Inflammatory macrophage treated with lipopolysaccharide for 1 hour (primary cell): ENCODE measurements around the gene HTR1B.

Experiments used
- DNase-seq, 2 donors: peaks; one replicate each; pipeline ENCODE4 v3.0.0-alpha.2; 2020 to 2022

HTR1B gene, protein sequence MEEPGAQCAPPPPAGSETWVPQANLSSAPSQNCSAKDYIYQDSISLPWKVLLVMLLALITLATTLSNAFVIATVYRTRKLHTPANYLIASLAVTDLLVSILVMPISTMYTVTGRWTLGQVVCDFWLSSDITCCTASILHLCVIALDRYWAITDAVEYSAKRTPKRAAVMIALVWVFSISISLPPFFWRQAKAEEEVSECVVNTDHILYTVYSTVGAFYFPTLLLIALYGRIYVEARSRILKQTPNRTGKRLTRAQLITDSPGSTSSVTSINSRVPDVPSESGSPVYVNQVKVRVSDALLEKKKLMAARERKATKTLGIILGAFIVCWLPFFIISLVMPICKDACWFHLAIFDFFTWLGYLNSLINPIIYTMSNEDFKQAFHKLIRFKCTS

DNA sequence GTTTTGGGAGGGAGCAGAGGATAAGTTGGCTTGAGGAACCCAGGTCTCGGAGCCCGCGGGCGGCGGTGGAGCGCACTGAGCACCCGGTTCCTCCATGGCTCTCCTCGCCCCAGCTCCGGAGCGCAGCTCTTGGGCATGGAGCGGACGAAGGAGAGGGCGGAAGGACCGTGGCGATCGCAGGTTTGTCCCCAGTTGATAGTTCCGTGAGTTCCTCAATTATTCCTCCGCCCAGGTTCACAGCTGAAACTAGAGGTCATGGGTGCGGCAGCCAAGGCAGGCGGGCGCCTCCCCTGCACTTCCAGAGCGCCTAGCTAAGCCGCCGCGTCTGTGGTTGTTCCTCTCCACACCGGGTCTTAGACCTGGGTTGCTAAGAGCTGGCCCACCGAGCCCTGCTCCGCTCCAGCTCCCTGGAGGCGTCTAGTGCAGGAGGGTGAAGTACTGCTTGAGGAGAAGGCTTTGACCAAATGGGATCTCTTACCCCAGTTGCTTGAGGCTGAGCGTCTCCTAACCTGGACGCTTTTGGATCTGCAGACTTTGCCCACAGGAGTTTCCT is at the start of gene HTR1B:
HTR1B (minus strand) TSS at position 184 of the 553 bp plus-strand sequence; CDS start at position 96, 88 bp downstream.
- DNase-seq: no peak

DNA sequence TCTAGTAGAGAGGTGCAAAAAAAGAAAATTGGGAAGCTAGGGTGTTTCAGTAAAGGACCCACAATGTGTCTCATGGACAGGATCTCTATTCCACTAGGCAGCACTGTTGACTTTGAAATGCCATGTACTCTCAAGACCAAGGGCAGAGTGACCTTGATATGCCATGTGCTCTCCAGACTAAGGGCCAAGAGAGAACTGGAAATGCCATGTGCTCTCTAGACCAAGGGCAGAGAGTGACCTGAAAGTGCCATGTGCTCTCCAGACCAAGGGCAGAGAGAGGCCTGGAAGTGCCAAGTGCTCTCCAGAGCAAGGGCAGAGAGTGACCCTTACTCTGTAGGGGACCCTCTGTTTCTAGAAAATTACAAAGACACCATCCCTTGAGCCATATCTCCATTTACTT is 49.3 kb upstream of the HTR1B start:
- DNase-seq: no peak

DNA sequence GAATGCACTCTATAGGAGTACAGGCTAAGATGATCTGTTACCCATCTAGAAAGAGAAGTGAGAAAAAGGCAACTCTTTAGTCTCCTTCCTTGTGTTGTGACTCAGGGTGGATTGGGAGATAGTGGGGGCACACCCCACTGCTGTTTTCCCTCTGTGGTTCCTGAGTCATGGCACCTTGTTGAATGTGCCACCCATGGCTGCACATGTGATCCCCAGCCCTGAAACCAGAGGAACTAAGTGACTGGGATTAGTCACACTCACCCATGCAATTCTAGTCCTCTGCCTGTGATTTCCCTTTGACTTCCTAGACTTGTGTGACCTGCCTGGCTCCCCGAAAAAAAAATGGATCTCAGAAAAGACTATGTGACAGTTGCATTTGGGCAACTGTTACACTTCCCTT is 48.6 kb upstream of the HTR1B start:
- no peak for DNase-seq

DNA sequence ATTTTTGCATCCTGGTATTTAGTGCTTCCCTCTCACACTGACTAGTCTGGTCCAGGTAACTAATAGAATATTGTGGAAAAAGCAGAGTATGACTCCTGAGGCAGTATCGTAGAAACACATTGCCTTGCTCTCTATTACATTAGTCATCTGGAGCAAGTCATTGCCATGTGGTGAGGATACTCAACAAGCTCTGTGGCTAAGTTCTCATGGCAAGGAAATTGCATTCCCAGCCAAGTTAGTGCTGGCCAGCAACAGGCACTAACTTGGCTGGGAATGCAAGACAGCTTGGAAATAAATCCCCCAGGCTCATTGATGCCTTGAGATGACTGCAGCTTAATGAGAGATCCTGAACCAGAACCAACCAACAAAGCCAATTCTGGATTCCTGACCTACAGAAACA is 39.7 kb upstream of the HTR1B start:
- DNase-seq: no peak

DNA sequence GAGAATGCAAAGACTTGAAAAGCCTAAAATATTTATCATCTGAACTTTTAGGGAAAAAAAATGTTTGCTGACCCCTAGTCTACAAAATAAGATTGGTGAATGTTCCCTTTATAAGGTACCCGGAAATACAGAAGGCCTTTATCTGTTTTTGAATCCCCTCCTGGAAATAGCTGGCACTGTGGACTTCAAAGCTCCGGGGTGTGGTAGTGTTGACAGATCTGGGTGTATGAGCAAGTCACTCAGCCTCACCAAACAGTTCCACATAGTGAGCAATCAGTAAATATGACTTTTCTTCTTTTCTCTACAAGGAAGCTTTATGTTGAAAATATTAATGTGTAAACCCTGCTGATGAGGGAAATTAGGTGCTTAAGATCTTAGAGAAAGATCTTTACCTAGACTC is 29.2 kb upstream of the HTR1B start:
- DNase-seq: no peak

DNA sequence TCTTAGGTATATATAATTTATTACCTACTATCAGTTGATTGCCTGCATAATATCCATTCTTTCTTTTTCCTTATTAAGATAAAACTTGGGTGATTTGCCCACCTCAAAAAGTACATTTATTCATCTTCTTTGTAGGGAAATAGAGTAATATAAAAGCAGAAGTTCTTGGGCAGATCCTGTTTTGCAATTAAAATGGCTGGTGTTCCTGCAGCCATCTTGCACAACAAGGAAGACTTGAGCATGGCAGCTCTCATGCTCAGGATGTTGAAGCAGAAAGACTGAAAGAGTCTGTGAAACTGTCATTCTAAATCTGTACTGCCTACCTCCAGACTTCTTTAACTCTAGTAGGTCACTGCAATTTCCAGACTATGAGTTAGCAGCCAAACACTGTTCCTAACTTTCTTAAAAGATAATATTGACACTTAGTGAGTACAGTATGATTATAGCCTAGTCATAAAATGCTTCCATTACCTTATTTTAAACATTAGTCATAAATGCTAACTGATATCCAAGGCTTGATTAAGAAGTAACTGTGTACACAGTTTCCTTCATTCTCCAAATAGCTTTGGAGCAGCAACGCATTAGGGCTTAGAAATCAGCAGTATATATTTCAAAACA is 24.6 kb upstream of the HTR1B start:
- no peak for DNase-seq

DNA sequence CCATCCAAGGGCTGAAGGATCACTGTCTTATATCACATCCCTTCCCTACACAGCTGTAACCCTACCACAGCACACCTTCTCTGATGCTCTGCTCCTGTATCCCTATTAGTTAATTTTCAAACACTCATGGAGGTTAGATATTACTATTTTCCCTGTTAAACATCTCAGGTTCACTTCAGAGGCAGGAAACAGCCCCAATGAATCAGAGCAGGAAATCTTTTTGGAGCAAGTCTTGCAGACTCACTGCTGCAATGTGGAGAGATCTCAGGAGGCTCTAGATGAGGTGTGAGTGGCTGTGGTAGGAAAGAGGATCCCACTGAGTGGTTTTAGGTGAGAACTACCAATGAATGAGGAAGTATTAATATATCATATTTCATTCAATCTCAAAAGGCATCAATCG is 19.7 kb upstream of the HTR1B start:
- DNase-seq: no peak

DNA sequence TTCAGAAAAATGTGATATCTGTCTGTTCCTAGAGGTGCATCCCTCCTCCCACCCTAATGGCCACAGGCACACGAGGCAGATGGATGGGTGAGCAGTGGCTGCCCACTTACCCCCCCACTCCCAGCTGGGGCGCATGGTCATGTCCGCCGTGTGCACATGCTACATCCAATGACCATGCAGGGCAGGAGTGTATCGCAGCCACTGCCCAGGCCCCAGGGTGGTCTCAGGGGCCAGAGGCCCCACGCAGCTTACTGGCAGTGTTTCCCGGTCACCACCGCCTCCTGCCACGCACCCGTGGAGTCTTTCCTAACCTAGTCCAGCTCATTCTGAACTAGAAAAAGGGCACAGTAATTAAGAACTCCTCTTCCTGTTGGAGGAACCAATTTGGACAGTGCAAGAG is 11.7 kb upstream of the HTR1B start:
- no peak for DNase-seq

DNA sequence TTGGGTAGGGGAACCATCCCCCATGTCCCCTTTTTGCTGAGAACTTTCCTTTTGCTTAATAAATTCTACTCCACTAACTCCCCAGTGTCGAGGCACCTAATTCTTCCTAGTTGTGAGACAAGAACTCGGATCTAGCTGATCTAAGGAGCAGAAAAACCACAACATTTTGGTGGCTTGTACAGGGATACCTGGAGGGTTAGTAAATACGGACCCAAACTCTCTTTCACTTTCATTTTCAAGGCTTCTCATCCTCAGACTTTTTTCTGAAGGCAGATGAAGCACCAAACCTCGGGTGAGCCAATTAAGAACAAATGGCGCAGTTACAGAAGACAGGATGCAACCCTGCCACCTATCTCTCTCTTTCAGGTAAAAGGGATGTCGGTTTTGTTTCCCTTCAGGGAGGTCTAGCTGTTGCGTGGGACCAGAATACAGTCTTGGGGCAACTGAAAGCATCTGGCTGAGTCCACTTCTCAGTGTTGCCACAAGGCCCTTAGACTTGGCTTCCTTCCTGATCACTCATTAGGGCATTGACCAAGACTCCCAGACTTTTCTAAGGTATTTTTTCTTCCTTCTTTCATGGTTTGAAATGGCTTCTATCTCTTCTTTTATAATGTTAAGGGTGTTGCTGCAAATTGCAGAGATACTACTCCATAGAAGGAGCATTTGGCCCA is 11.1 kb upstream of the HTR1B start:
- no peak for DNase-seq

DNA sequence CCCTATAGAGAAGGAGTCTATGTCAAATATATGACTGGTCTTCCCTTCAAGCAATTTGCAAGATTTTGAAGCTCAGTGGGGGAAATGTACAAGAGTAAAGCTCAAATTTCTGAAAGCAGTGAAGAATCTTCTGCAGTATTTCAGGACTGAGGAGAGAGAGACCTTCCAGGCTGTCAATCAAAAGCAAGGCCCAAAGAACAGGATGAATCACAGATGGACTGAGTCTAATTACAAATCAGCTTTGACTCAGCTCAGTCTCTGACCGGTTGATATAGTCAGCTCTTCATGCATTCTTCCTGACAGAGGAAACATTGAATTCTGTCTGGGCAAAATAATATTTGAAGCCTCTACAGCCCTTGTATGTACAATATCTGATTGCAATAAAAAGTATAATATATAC is 7.7 kb upstream of the HTR1B start:
- no peak for DNase-seq

DNA sequence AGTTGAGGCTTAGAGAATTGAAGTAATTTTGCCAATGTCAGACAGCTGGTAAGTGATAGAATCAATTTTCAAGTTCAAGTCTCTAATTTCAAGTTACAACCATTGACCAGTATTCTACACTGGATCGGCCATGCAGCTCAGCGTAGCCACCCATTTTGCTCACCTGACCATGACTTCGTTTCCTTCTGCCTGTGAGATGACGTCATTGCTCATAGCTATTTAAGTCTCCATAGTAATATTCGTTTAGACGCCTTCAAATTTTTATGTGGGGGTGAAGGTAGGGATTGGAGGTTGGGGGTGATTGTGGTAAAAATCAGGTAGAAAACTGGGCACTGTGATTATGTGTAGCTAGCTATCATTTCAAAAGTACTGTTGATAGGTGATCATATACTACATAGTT is 5.6 kb upstream of the HTR1B start:
- DNase-seq: no peak

DNA sequence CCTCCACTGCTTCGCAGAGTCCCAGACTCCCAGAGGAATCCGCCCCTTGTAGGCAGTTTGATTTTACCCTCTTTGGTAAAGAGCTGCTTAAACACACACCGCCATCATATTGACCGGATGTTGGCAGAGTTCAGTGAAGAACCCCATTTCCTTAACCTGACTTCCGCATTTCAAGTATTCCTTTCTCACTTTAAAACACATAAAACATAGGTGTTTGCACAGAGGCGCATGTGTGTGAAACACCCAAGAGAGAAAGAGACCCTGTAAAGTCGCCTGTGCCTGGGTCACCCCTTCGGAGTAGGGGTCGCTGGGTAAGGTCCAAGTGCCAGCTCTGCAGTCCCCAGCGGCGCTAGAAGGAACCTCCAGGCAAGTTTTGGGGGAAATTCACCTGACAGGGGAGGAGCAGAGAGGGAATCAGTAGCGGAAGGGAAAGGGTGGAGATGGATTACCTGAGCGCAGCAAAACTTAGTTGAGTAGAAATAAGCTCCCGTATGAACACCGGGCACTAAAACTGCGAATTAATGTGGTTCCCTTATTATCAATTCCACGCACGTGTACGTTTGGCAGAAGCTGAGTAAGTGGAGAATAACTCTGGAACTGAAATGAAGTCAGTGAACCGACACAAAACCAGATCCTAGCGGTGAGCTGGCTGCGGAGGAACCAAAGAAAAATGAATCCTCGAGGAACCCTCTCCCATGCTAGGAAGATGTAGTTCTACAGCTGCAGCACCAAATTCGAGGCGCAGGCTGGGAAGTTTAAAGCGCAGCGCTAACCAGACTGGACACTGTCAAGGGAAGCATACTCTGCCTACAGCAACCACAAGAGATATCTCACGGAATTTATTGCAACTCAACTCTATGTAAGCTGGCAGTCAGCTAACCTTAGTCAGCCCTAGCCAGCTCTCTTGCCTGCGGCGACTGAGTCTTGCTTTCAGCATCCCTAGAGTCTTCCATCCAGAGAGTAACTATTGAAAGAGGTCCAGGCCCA is 3.5 kb upstream of the HTR1B start:
- DNase-seq: no peak

DNA sequence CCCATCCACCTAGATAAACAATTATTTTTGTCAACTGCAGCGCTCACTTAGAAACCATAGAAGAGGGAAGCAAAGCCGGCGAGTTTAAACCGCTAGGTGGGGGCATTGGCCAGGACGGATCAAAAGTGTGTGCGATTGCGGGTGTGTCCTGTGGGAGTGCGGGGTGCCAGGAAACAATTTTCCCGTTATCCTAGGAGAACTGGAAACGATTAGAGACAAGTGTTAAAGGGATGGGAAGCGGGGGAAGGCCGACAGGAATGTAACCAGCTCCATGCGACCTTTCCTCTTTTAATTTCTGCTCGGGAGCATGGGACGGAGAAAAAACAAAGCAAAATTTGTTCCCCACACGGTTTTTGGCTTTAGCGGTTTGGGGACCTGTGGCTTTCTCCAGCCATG is 2.8 kb upstream of the HTR1B start:
- DNase-seq: no peak

DNA sequence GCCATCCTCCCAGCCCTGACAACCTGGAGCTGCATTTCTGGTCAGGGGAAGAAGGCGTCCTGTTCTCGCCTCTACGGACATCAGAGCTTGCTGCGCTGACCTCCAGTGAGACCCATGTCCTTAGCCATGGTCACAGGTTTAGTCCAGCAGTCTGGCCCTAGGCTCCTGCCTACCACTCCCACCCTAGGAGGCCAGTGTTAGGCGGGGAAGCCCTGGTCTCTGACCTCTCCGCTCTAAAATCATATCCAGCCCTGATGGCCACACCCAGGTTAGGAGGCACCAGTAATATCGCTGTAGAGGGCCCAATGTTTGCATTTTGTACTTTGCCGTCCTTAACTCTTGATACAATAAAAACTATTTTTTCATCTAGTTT is 1.2 kb upstream of the HTR1B start:
- DNase-seq: no peak

DNA sequence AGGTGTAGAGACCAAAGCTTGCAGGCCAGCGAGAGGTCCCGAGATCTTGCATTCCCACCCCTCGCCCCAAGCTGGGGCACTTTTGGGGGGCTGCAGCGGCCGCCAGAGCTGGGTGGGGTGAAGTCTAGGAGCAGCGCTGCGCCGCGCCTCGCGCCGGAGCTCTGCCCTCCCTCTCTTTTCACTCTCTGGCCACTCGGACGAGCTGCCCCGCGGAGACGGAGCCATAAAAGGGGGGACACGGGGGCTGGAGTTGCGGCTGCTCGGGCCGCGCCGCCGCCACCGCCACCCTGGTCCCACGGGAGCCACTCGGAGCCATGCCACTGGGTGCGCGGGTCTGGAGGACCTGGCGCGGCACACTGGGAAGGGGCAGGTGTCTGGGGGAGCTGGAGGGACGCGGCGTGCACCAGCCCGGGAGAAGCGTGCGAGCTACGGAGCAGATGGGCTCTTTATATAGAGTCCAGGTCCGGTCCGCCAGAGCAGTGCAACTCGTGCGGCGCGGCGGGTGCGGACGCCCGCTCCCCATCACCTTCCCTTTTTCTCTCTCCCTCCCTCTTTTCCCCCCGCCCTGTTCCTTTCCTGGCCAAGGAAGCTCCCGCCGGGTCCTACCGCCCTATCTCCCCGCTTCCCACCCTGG is 687 bp upstream of the HTR1B start:
- DNase-seq: no peak

DNA sequence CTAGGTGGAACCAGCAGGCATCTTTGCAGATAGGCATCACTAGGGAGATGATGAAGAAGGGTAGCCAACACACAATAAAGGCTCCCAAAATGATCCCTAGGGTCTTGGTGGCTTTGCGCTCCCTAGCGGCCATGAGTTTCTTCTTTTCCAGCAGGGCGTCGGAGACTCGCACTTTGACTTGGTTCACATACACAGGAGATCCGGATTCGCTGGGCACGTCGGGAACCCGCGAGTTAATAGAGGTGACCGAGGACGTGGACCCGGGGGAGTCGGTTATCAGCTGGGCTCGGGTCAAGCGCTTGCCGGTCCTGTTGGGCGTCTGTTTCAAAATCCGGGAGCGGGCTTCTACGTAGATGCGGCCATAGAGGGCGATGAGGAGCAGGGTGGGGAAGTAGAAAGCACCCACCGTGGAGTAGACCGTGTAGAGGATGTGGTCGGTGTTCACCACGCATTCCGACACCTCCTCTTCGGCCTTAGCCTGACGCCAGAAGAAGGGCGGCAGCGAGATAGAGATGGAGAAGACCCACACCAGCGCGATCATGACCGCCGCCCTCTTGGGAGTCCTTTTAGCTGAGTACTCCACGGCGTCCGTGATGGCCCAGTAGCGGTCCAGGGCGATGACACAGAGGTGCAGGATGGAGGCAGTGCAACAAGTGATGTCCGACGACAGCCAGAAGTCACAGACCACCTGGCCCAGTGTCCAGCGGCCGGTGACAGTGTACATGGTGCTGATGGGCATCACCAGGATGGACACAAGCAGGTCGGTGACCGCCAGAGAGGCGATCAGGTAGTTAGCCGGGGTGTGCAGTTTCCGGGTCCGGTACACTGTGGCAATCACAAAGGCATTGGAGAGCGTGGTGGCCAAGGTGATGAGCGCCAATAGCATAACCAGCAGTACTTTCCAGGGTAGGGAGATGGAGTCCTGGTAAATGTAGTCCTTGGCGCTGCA is 658 bp downstream of the HTR1B start:
- DNase-seq: no peak

DNA sequence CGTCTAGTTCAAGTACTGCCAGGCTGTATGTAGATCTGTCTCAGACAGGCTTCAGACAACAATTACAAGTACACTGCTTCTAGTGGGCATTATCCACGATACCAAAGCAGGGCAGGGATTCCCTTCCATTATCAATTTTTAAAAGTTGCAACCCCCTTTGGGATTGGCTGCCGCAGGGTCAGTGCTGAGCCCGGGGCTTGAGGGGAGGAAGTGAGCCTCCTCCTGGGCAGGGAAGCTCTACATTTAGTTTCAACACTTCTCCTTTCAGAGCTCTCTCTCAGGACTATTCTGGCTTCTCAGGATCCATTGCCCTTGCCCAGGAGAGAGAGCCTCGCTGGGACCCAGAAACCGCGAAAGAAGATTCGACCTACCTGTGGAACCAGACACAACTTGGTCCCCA is 1.5 kb downstream of the HTR1B start:
- DNase-seq: no peak

DNA sequence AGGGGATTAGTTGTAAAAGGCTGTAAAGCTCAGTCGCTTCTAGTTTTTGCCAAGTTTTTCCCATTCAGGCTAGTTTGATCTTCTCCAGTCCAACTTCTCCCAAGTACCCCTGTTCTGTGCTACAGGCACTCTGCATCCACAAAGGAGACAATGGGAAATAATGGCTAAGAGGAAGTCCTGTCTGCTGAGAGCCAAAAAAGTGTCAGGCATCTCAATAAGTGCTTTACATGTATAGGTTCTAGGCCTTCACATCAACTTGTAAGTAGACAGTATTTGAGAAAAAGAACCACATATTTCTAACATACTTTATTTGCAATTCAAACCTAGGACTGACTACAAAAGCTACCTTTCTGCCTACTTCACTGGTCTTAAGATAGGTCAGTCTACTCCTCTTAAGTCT is 4.9 kb downstream of the HTR1B start:
- DNase-seq: no peak

DNA sequence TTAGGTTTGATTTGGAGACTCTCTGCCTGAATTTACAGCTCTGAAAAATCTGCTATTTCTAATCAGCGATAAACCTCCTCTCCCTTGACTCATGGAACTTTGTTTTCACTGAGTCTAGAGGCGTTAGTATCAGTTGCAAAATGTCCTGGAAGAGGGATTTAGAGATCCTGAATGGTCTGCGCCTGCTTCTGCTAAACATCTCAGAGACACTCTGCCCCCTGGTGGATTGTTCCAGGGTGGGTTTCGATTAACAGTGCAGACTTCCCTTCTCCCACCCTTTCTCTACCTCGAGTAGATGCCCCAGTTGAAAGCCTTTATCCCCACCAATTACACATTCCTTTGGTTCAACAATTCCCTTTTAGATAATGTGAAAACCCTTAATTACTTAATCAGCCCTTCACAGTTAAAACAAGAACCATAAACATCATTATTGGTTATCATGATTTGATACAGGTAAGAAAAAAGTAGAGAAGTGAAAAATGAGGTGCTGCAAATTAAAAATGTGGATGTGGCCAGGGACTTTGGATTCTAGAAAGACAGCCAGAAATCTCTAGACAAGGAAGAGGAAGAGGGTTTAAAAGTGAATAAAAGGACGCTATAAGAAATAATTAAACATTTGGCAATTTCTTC is 5.5 kb downstream of the HTR1B start:
- DNase-seq: peak; percentile 10 to 51

DNA sequence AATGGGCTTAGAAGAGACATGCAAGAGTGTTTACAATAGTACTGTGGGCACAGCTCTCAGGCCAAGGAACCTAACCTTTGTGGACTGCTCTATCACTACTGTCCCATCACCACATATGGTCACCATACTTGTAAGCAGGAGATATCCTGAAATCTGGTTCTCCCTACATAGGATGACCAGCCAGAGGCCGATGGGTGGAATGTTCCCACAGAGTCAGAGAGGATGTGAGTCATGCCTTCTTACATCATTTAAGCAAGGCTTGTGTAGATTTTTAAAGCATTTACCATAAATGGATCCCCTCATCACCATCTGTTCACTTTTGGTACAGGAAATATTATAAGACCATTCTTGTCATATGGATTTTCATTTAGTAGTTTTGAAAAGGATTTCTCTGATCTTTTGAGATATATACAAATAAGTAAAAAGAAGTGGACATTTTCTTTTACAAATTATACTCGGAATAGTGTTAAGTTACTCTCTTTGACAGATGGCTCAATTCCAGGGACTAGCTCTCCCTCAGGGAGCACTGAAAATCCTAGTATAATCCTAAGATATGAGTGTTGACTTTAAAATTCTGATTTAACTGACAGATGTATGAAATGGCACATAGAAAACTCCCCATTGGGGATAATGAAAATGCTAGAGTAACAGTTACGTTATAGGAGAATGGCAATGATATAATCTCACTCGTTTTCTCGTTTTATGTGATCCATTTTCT is 6.6 kb downstream of the HTR1B start:
- peak in 1 of 2 donors; percentile 3 for DNase-seq
